ENCODE measurements around the gene KCNJ6. TPM values are rescaled to one million over a fixed set of nuclear protein-coding genes. Genes with fewer than 3 reads are reported as not detected.
"Not testable (repeated sequence)": the region's sequence is repeated elsewhere in the genome, so short reads cannot be mapped to it uniquely, and the experiment has no call there.

Gene KCNJ6
- total RNA-seq, 4 donors from 2014 or later, result not detected

DNA sequence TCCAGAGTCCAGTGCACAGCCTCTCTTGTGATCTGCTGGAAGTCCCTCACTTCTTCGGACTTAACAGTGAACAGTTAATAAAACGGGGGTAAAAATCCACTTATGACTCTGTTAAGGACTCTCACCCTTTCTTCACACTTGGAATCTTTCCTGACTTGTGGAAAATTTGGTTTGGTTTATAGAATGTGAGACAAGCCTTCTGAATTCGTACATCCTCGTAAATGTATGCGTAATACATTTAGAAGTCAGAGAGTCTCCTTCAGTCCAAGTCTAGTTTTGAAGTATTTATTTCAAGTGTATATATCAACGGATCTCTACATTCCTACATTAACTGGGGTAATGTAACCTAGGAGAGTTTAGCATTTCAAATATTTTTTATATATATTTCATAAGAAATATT lies 270.4 kb downstream of the KCNJ6 start:
- DNase-seq (no peak), ATAC-seq (no peak)
- TF ChIP-seq CTCF (IDR thresholded peaks at IDR 0.05 in 4 of 5, conservative IDR thresholded peaks at IDR 0.05 in 1 of 5), result no peak
- TF ChIP-seq POLR2A (IDR thresholded peaks at IDR 0.05), result no peak
- Histone ChIP-seq H3K4me3 (no peak overlapping the region), H3K9me3 (no peaks in the 10 kb centered on the region), H3K36me3 (no peaks in the 10 kb centered on the region), H3K27ac (no peak overlapping the region), H3K27me3 (peaks cover 0 to 6% (median 0%) of the 10 kb centered on the region in 3 donors), H3K4me1 (peaks cover 0 to 2% of the 10 kb centered on the region in 2 donors)
- intact Hi-C loops (cut with DNase I; ENCODE audit: low total_unique reads), result no loop called here
- in situ Hi-C loops (cut with MboI; ENCODE audit: low sequenced_read_pairs in 4 of 4), result no loop called here

DNA sequence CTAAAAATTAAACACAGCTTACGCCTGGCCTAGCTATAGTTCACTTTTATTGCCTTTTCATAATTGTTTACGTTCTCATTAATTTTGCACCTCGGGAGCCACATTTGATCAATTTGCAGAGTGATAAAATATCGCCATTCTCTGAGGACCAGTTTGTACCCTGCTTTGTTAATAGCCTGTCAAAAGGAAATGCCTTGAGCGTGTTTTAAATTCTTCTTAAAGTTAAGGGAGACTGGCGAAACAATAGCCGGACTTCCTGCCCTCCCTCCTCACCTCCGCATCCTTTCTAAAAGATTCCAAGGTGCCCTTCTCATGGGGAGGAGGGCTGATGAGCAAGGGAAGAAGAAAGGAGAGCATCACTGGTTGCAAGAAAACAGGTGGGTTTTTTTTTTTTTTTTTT lies 271.6 kb downstream of the KCNJ6 start:
- no peak for ATAC-seq
- Histone ChIP-seq H3K27ac (peak overlapping the region in 3 of 4 donors; percentile 2 to 25 (median 25)), H3K4me3 (no peak overlapping the region), H3K9me3 (no peaks in the 10 kb centered on the region), H3K36me3 (no peaks in the 10 kb centered on the region), H3K27me3 (peaks cover 0 to 6% (median 0%) of the 10 kb centered on the region in 3 donors), H3K4me1 (peaks cover 0 to 2% of the 10 kb centered on the region in 2 donors)
- no peak for TF ChIP-seq POLR2A (IDR thresholded peaks at IDR 0.05)
- TF ChIP-seq CTCF (IDR thresholded peaks at IDR 0.05 in 4 of 5, conservative IDR thresholded peaks at IDR 0.05 in 1 of 5), result no peak
- intact Hi-C loops (cut with DNase I; ENCODE audit: low total_unique reads) (loop anchor here (5.0 kb wide), 2 partner anchors 147 to 422 kb away; no protein-coding TSS in a partner anchor), in situ Hi-C loops (cut with MboI; ENCODE audit: low sequenced_read_pairs in 4 of 4) (no loop called here)
- DNase-seq, result no peak

GRCh38 chr21:37643862-37644261 lies 272.4 kb downstream of the KCNJ6 start:
- H3K4me1 ChIP-seq; H3K36me3 ChIP-seq; H3K9me3 ChIP-seq; H3K27me3 ChIP-seq; in situ Hi-C loops (cut with MboI; ENCODE audit: low sequenced_read_pairs in 4 of 4); H3K4me3 ChIP-seq; ATAC-seq; DNase-seq: not testable (repeated sequence)
- intact Hi-C loops (cut with DNase I; ENCODE audit: low total_unique reads), result loop anchor here (5.0 kb wide), 2 partner anchors 147 to 422 kb away; no protein-coding TSS in a partner anchor
- peak overlapping the region in 3 of 4 donors; percentile 2 to 25 (median 25) for H3K27ac ChIP-seq

DNA sequence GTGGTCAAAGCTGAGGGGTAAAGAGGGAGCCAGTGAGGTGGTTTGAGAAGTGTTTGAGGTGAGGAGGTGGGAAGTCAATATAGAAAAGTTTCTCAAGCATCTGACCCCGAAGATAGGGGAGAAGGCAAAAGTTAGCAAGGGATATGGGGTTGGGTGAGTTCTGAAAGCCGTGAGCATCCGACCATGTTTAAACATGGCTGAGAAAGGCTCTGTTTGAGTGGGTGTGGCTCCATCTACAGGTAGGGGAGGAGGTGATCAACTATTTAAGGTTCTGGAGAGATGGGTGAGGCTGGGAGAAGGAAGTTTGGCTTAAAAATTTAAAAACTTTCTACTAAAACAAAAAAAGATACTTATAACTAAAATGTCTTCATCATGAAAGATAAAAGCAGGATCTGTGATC lies 273.8 kb downstream of the KCNJ6 start:
- intact Hi-C loops (cut with DNase I; ENCODE audit: low total_unique reads), result loop anchor here (5.0 kb wide), 2 partner anchors 145 to 420 kb away; no protein-coding TSS in a partner anchor
- H3K4me3 ChIP-seq, result no peak overlapping the region
- DNase-seq, result no peak

GRCh38 chr21:37639756-37640155 lies 276.5 kb downstream of the KCNJ6 start:
- intact Hi-C loops (cut with DNase I; ENCODE audit: low total_unique reads) (loop anchor here (5.0 kb wide), 2 partner anchors 142 to 417 kb away; no protein-coding TSS in a partner anchor), in situ Hi-C loops (cut with MboI; ENCODE audit: low sequenced_read_pairs in 4 of 4) (no loop called here)
- Histone ChIP-seq H3K4me3 (no peak overlapping the region), H3K9me3 (no peaks in the 10 kb centered on the region), H3K27me3 (peaks cover 0 to 6% (median 0%) of the 10 kb centered on the region in 3 donors), H3K27ac (no peak overlapping the region), H3K36me3 (no peaks in the 10 kb centered on the region), H3K4me1 (no peaks in the 10 kb centered on the region)
- no peak for ATAC-seq
- TF ChIP-seq CTCF (IDR thresholded peaks at IDR 0.05 in 4 of 5, conservative IDR thresholded peaks at IDR 0.05 in 1 of 5) (no peak), POLR2A (IDR thresholded peaks at IDR 0.05) (no peak)
- DNase-seq, result no peak

More for the DNA sequence above, 273.8 kb downstream of the KCNJ6 start:
- ATAC-seq, result peak; percentile 65 to 86
- in situ Hi-C loops (cut with MboI; ENCODE audit: low sequenced_read_pairs in 4 of 4), result no loop called here
- Histone ChIP-seq H3K9me3 (no peaks in the 10 kb centered on the region), H3K27ac (no peak overlapping the region), H3K4me1 (peaks cover 0 to 2% of the 10 kb centered on the region in 2 donors), H3K36me3 (no peaks in the 10 kb centered on the region), H3K27me3 (peaks cover 0 to 6% (median 0%) of the 10 kb centered on the region in 3 donors)
- no peak for TF ChIP-seq POLR2A (IDR thresholded peaks at IDR 0.05)
- TF ChIP-seq CTCF (IDR thresholded peaks at IDR 0.05 in 4 of 5, conservative IDR thresholded peaks at IDR 0.05 in 1 of 5), result peak in 4 of 5 experiments; percentile 17 to 45 (median 32)
